Measurements from ENCODE around the gene PDE3A.

The PDE3A gene

DNA sequence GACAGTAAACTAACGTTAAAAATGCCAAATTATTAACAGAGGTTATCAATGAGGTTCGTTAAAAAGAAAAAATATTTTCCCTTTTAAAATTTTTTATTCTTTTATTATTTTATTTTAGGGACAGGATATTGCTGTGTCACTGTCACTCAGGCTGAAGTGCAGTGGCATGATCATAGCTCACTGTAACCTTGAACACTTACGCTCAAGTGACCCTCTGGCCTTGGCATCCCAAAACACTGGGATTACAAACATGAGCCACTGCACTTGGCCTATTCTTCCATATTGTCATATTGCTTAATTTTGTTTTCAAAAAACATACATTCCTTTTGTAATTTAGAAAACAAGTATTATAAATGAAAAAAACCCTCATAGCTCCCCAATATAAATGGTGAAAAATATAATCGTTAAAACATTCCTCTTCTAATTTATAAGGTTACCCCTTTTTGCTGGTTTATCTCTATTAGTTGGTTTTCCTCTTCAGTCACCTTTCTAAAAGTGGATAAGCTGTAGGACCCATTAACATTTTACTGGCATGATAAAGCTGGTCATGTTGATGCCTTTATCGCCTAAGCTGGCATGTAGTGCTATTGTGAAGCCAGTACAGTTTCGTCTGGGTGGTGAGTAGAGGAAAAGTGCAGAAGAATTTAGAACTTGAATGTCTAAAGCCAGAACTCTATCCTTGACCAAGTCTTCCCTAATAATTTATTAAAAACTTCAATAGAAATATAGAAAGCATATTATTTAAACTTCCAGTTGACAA, 27.6 kb downstream of the PDE3A start:
- no peaks in the 10 kb centered on the region for H3K4me1 ChIP-seq (ENCODE audit: control insufficient read depth in 1 of 2, insufficient read depth in 2 of 2, low read length in 2 of 2)
- H3K36me3 ChIP-seq (ENCODE audit: control insufficient read depth in 1 of 2, insufficient read depth in 2 of 2, low read length in 2 of 2), result no peaks in the 10 kb centered on the region
- no peak overlapping the region for H2AFZ ChIP-seq (ENCODE audit: insufficient read depth, low read length, poor library complexity)
- H3K9me3 ChIP-seq (ENCODE audit: insufficient read depth, low read depth, low read length), result no peaks in the 10 kb centered on the region
- no CpG with 5 or more reads among the region's 6 CpGs for WGBS (ENCODE audit: extremely low coverage, insufficient coverage, insufficient read length)
- no peak overlapping the region for H2BK5ac ChIP-seq (ENCODE audit: low read depth, low read length, poor library complexity)
- H3K9ac ChIP-seq (ENCODE audit: low read length), result no peak overlapping the region
- no peak overlapping the region for H3K18ac ChIP-seq (ENCODE audit: low read length)
- H3K79me1 ChIP-seq (ENCODE audit: low read length), result no peaks in the 10 kb centered on the region
- no peak overlapping the region for H3K4ac ChIP-seq (ENCODE audit: low read depth, low read length)
- no peak overlapping the region for H2BK120ac ChIP-seq (ENCODE audit: insufficient read depth, low read length, poor library complexity)
- H4K8ac ChIP-seq (ENCODE audit: low read depth, low read length), result no peak overlapping the region
- no peak overlapping the region for H4K12ac ChIP-seq (ENCODE audit: low read depth, low read length)
- H3K4me3 ChIP-seq (ENCODE audit: low read depth, low read length), result no peak overlapping the region
- no peak for DNase-seq
- no peak overlapping the region for H2AK5ac ChIP-seq (ENCODE audit: low read length)
- H3K23ac ChIP-seq (ENCODE audit: low read length), result no peak overlapping the region
- no peaks in the 10 kb centered on the region for H3K79me2 ChIP-seq (ENCODE audit: control insufficient read depth, insufficient read depth, low read length, poor library complexity)
- H3K27me3 ChIP-seq (ENCODE audit: insufficient read depth, low read length), result no peaks in the 10 kb centered on the region
- no peak overlapping the region for H3K27ac ChIP-seq (ENCODE audit: low read depth, low read length)
- no peak overlapping the region for H3K14ac ChIP-seq (ENCODE audit: low read length)
- H4K91ac ChIP-seq (ENCODE audit: low read depth, low read length), result no peak overlapping the region
- no peak overlapping the region for H3K4me2 ChIP-seq (ENCODE audit: low read length)
- H2BK12ac ChIP-seq (ENCODE audit: low read length), result no peak overlapping the region

DNA sequence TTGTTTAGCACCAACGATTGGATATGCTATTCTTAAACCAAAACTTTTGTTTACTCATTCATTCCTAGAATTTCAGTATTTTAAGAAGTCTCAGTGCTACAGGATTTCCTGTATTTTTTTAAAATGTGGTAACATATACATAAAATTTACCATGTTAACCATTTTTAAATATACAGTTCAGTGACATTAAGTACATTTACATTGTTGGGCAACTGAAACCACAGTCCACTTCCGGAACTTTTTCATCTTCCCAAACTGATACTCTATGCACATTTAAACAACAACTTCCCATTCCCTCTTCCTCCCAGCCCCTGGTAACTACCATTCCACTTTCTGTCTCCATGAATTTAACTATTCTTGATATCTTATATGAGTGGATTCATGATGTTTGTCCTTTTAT, 30.3 kb downstream of the PDE3A start:
- Histone ChIP-seq H3K4me1 (ENCODE audit: control insufficient read depth in 1 of 2, insufficient read depth in 2 of 2, low read length in 2 of 2) (no peaks in the 10 kb centered on the region), H2BK5ac (ENCODE audit: low read depth, low read length, poor library complexity) (no peak overlapping the region), H3K79me2 (ENCODE audit: control insufficient read depth, insufficient read depth, low read length, poor library complexity) (no peaks in the 10 kb centered on the region), H3K23ac (ENCODE audit: low read length) (no peak overlapping the region), H4K91ac (ENCODE audit: low read depth, low read length) (no peak overlapping the region), H3K36me3 (ENCODE audit: control insufficient read depth in 1 of 2, insufficient read depth in 2 of 2, low read length in 2 of 2) (no peaks in the 10 kb centered on the region), H3K9me3 (ENCODE audit: insufficient read depth, low read depth, low read length) (no peaks in the 10 kb centered on the region), H3K9ac (ENCODE audit: low read length) (no peak overlapping the region), H3K4ac (ENCODE audit: low read depth, low read length) (no peak overlapping the region), H3K14ac (ENCODE audit: low read length) (no peak overlapping the region), H3K27me3 (ENCODE audit: insufficient read depth, low read length) (no peaks in the 10 kb centered on the region), H4K12ac (ENCODE audit: low read depth, low read length) (no peak overlapping the region), H3K27ac (ENCODE audit: low read depth, low read length) (no peak overlapping the region), H4K8ac (ENCODE audit: low read depth, low read length) (no peak overlapping the region), H3K18ac (ENCODE audit: low read length) (no peak overlapping the region), H2BK120ac (ENCODE audit: insufficient read depth, low read length, poor library complexity) (no peak overlapping the region), H3K4me3 (ENCODE audit: low read depth, low read length) (no peak overlapping the region), H2AK5ac (ENCODE audit: low read length) (no peak overlapping the region), H3K79me1 (ENCODE audit: low read length) (no peaks in the 10 kb centered on the region), H2BK12ac (ENCODE audit: low read length) (no peak overlapping the region), H2AFZ (ENCODE audit: insufficient read depth, low read length, poor library complexity) (no peak overlapping the region), H3K4me2 (ENCODE audit: low read length) (no peak overlapping the region)
- no peak for DNase-seq
- no CpG with 5 or more reads among the region's 2 CpGs for WGBS (ENCODE audit: extremely low coverage, insufficient coverage, insufficient read length)

DNA sequence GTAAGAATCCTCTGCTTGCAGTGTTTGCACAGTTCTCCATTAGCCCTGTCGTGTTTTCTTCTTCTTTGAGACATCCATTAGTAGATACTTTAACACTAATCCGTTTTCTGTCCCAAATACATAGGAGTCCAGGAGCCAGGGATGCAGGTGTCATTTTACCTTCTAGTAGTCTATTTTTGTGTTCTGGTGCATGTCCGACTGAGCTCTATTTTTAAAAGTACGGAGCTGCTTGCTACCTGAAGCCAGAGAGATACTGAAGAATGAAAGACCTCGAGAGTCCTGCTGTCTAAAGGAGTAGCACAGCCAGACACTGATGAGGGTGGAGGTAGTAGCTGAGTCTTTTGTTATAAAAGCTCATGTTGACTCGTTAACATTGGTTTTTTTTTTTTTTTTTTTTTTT, 31.7 kb downstream of the PDE3A start:
- Histone ChIP-seq H2BK12ac (ENCODE audit: low read length) (no peak overlapping the region), H3K27ac (ENCODE audit: low read depth, low read length) (no peak overlapping the region), H3K18ac (ENCODE audit: low read length) (no peak overlapping the region), H3K14ac (ENCODE audit: low read length) (no peak overlapping the region), H3K4me2 (ENCODE audit: low read length) (no peak overlapping the region), H3K9ac (ENCODE audit: low read length) (no peak overlapping the region), H3K79me2 (ENCODE audit: control insufficient read depth, insufficient read depth, low read length, poor library complexity) (no peaks in the 10 kb centered on the region), H3K79me1 (ENCODE audit: low read length) (no peaks in the 10 kb centered on the region), H3K23ac (ENCODE audit: low read length) (no peak overlapping the region), H3K27me3 (ENCODE audit: insufficient read depth, low read length) (no peaks in the 10 kb centered on the region), H4K12ac (ENCODE audit: low read depth, low read length) (no peak overlapping the region), H3K9me3 (ENCODE audit: insufficient read depth, low read depth, low read length) (no peaks in the 10 kb centered on the region), H2BK5ac (ENCODE audit: low read depth, low read length, poor library complexity) (no peak overlapping the region), H3K4me1 (ENCODE audit: control insufficient read depth in 1 of 2, insufficient read depth in 2 of 2, low read length in 2 of 2) (no peaks in the 10 kb centered on the region), H2BK120ac (ENCODE audit: insufficient read depth, low read length, poor library complexity) (no peak overlapping the region), H3K4me3 (ENCODE audit: low read depth, low read length) (no peak overlapping the region), H4K8ac (ENCODE audit: low read depth, low read length) (no peak overlapping the region), H4K91ac (ENCODE audit: low read depth, low read length) (no peak overlapping the region), H2AFZ (ENCODE audit: insufficient read depth, low read length, poor library complexity) (no peak overlapping the region), H2AK5ac (ENCODE audit: low read length) (no peak overlapping the region), H3K4ac (ENCODE audit: low read depth, low read length) (no peak overlapping the region), H3K36me3 (ENCODE audit: control insufficient read depth in 1 of 2, insufficient read depth in 2 of 2, low read length in 2 of 2) (no peaks in the 10 kb centered on the region)
- no peak for DNase-seq
- no CpG with 5 or more reads among the region's 6 CpGs for WGBS (ENCODE audit: extremely low coverage, insufficient coverage, insufficient read length)

DNA sequence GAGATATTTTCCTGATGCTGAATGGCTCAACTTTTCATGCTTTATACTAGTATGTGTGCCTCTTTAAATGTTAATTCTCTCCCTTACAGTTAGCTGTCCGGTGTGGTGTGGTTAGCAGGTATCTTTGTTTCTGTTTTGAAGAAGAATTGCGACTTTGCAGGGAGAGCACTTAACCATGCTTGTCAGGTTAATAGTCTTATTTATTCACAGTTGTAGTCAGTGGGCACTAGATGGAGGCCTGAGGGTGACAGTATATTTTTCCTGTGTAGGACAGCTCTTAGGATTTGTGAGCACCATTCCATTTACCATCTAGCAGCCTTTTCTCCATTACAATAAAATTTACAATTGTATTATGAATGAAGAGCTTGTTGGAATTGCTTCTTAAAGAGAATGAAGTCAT, 34.9 kb downstream of the PDE3A start:
- no peak overlapping the region for H3K4me2 ChIP-seq (ENCODE audit: low read length)
- H2BK120ac ChIP-seq (ENCODE audit: insufficient read depth, low read length, poor library complexity), result no peak overlapping the region
- no CpG with 5 or more reads among the region's 2 CpGs for WGBS (ENCODE audit: extremely low coverage, insufficient coverage, insufficient read length)
- H3K9ac ChIP-seq (ENCODE audit: low read length), result no peak overlapping the region
- H2BK12ac ChIP-seq (ENCODE audit: low read length), result no peak overlapping the region
- H3K23ac ChIP-seq (ENCODE audit: low read length), result no peak overlapping the region
- no peak overlapping the region for H3K14ac ChIP-seq (ENCODE audit: low read length)
- H3K36me3 ChIP-seq (ENCODE audit: control insufficient read depth in 1 of 2, insufficient read depth in 2 of 2, low read length in 2 of 2), result no peaks in the 10 kb centered on the region
- no peaks in the 10 kb centered on the region for H3K27me3 ChIP-seq (ENCODE audit: insufficient read depth, low read length)
- no peak overlapping the region for H3K18ac ChIP-seq (ENCODE audit: low read length)
- H3K4ac ChIP-seq (ENCODE audit: low read depth, low read length), result no peak overlapping the region
- H4K91ac ChIP-seq (ENCODE audit: low read depth, low read length), result no peak overlapping the region
- H4K8ac ChIP-seq (ENCODE audit: low read depth, low read length), result no peak overlapping the region
- no peak overlapping the region for H4K12ac ChIP-seq (ENCODE audit: low read depth, low read length)
- H3K79me1 ChIP-seq (ENCODE audit: low read length), result no peaks in the 10 kb centered on the region
- no peaks in the 10 kb centered on the region for H3K4me1 ChIP-seq (ENCODE audit: control insufficient read depth in 1 of 2, insufficient read depth in 2 of 2, low read length in 2 of 2)
- H3K27ac ChIP-seq (ENCODE audit: low read depth, low read length), result no peak overlapping the region
- no peak overlapping the region for H2AFZ ChIP-seq (ENCODE audit: insufficient read depth, low read length, poor library complexity)
- no peak overlapping the region for H3K4me3 ChIP-seq (ENCODE audit: low read depth, low read length)
- no peak overlapping the region for H2BK5ac ChIP-seq (ENCODE audit: low read depth, low read length, poor library complexity)
- no peaks in the 10 kb centered on the region for H3K9me3 ChIP-seq (ENCODE audit: insufficient read depth, low read depth, low read length)
- no peak overlapping the region for H2AK5ac ChIP-seq (ENCODE audit: low read length)
- DNase-seq, result no peak
- H3K79me2 ChIP-seq (ENCODE audit: control insufficient read depth, insufficient read depth, low read length, poor library complexity), result no peaks in the 10 kb centered on the region

All from trophoblast cell (in vitro differentiated cells and primary cell).